IPS-NIHi7 (cell line): Measurements from ENCODE around the gene ZNF791.
"Not testable (repeated sequence)": the region's sequence is repeated elsewhere in the genome, so short reads cannot be mapped to it uniquely, and the experiment has no call there.

Experiments used
- DNase-seq: peaks from one replicate; pipeline ENCODE4 v3.0.0; 2012; ENCODE audit warnings: mixed read lengths; ENCODE audit errors: extremely low spot score

The ZNF791 gene

GRCh38 chr19:12667731-12668302, 57.1 kb downstream of the ZNF791 start:
- DNase-seq = no peak

GRCh38 chr19:12668346-12668745, 57.6 kb downstream of the ZNF791 start:
- DNase-seq = no peak

GRCh38 chr19:12668932-12669269, 58.2 kb downstream of the ZNF791 start:
- DNase-seq = no peak

- peak; percentile 63 for DNase-seq
Measured at GRCh38 chr19:12669270-12670158, 58.8 kb downstream of the ZNF791 start.

GRCh38 chr19:12670159-12670928, 59.6 kb downstream of the ZNF791 start:
- DNase-seq = no peak

GRCh38 chr19:12672744-12673143, 62.0 kb downstream of the ZNF791 start:
- no peak for DNase-seq

GRCh38 chr19:12675399-12675798, 64.7 kb downstream of the ZNF791 start:
- DNase-seq = no peak

- DNase-seq = no peak
Measured at GRCh38 chr19:12675940-12676339, 65.2 kb downstream of the ZNF791 start.

- DNase-seq = peak; percentile 87
Measured at GRCh38 chr19:12676384-12676792, 65.7 kb downstream of the ZNF791 start.

GRCh38 chr19:12676928-12677327, 66.2 kb downstream of the ZNF791 start:
- DNase-seq = no peak

GRCh38 chr19:12678039-12678438, 67.3 kb downstream of the ZNF791 start:
- not testable (repeated sequence) for DNase-seq

- no peak for DNase-seq
Measured at GRCh38 chr19:12680034-12680433, 69.3 kb downstream of the ZNF791 start.

GRCh38 chr19:12681074-12681987, 70.6 kb downstream of the ZNF791 start, which contains the start of gene DHPS:
Gene DHPS (minus strand): TSS chr19:12681880. CDS start chr19:12681766, 114 bp downstream.
- peak; percentile 92 for DNase-seq
